ENCODE measurements around the gene SBK1.
"Not testable (repeated sequence)": the region's sequence is repeated elsewhere in the genome, so short reads cannot be mapped to it uniquely, and the experiment has no call there.

SBK1 gene

DNA sequence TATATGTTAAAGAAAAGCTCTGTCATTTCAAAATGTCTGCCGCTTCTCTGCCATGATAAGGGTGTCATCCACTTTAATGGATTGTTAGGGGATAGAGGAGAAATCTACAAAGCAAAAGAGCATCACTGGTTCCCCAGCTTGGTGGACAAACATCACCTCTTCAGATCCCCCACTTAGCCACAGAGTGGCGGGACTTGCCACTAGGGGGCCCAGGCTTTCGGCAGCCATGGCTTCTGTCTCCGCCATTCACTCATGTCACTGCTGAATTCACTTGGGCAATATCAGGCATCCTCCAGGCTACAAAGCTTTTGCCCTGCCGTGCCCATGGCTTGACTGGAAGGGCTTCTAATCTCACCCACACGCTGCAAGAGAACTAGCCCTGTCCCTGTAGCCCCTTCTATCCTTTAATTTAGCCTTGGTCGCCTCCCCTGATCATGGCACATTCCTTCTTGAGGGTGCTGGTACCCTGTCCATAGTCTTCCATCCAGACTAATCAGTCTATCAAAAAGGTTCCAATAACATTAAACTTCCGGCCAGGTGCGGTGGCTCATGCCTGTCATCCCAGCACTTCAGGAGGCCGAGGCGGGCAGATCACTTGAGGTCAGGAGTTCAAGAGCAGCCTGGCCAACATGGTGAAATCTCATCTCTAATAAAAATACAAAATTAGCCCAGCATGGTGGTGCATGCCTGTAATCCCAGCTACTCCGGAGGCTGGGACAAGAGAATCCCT is 34.7 kb downstream of the SBK1 start:
- no peaks in the 10 kb centered on the region for H3K36me3 ChIP-seq (ENCODE audit: control insufficient read depth in 1 of 2, insufficient read depth in 2 of 2, low read length in 2 of 2)
- no peaks in the 10 kb centered on the region for H3K27me3 ChIP-seq (ENCODE audit: control insufficient read depth in 1 of 2, insufficient read depth in 2 of 2, low read length in 2 of 2)
- H3K9ac ChIP-seq (ENCODE audit: low read depth in 1 of 2, low read length in 2 of 2) = no peak overlapping the region
- no peak overlapping the region for H3K27ac ChIP-seq (ENCODE audit: low read depth, low read length)
- H3K4me3 ChIP-seq (ENCODE audit: low read depth in 1 of 2, low read length in 2 of 2) = no peak overlapping the region
- H3K4me1 ChIP-seq (ENCODE audit: control insufficient read depth in 1 of 2, insufficient read depth in 2 of 2, low read length in 2 of 2) = no peaks in the 10 kb centered on the region
- no peaks in the 10 kb centered on the region for H3K9me3 ChIP-seq (ENCODE audit: control insufficient read depth in 1 of 2, low read length in 2 of 2)

DNA sequence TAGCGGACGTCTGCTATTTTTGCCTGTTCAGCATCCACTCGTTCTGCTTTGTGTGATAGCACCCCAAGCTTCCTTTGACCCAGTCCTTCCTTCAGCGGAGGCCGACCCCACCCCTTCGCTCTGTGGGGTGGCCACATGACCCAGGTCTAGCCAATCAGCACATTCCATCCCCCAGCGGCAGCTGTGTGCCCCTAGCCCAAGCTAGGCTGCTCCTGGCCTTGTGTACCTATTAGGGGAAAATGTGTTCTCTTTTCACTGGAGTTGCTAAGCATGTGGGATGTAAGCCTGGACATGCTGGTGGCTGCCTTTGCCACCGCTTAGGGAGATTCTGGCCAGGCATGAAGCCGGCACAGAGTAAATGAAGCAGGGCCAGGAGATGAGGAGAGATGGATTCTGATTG is 37.9 kb downstream of the SBK1 start:
- not testable (repeated sequence) for H3K9ac ChIP-seq (ENCODE audit: low read depth in 1 of 2, low read length in 2 of 2); H3K4me1 ChIP-seq (ENCODE audit: control insufficient read depth in 1 of 2, insufficient read depth in 2 of 2, low read length in 2 of 2); H3K27ac ChIP-seq (ENCODE audit: low read depth, low read length); H3K27me3 ChIP-seq (ENCODE audit: control insufficient read depth in 1 of 2, insufficient read depth in 2 of 2, low read length in 2 of 2); H3K9me3 ChIP-seq (ENCODE audit: control insufficient read depth in 1 of 2, low read length in 2 of 2); H3K4me3 ChIP-seq (ENCODE audit: low read depth in 1 of 2, low read length in 2 of 2); H3K36me3 ChIP-seq (ENCODE audit: control insufficient read depth in 1 of 2, insufficient read depth in 2 of 2, low read length in 2 of 2)

DNA sequence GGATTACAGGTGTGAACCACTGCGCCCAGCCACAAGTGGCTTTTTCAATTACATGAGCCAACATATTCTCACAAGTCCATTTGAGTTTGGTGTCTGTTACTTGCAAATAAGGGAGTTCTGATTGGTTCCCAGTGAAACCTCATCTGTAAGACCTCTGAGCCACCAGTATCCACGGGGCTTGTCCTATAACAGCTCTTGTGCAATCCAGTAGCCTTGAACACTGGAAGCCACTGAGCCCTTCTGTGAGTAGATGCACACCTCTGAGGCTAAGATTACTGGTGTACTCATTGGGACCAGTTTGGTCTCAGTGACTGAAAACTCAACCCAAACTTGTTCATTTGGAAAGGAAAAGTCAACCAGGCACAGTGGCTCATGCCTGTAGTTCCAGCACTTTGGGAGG is 38.7 kb downstream of the SBK1 start:
- H3K4me3 ChIP-seq (ENCODE audit: low read depth in 1 of 2, low read length in 2 of 2); H3K9ac ChIP-seq (ENCODE audit: low read depth in 1 of 2, low read length in 2 of 2); H3K9me3 ChIP-seq (ENCODE audit: control insufficient read depth in 1 of 2, low read length in 2 of 2); H3K36me3 ChIP-seq (ENCODE audit: control insufficient read depth in 1 of 2, insufficient read depth in 2 of 2, low read length in 2 of 2); H3K27me3 ChIP-seq (ENCODE audit: control insufficient read depth in 1 of 2, insufficient read depth in 2 of 2, low read length in 2 of 2); H3K4me1 ChIP-seq (ENCODE audit: control insufficient read depth in 1 of 2, insufficient read depth in 2 of 2, low read length in 2 of 2); H3K27ac ChIP-seq (ENCODE audit: low read depth, low read length): not testable (repeated sequence)

GRCh38 chr16:28332632-28333031 is 40.3 kb downstream of the SBK1 start:
- not testable (repeated sequence) for H3K9ac ChIP-seq (ENCODE audit: low read depth in 1 of 2, low read length in 2 of 2)

GRCh38 chr16:28335678-28336077 is 43.4 kb downstream of the SBK1 start:
- H3K9me3 ChIP-seq (ENCODE audit: control insufficient read depth in 1 of 2, low read length in 2 of 2); H3K27ac ChIP-seq (ENCODE audit: low read depth, low read length); H3K36me3 ChIP-seq (ENCODE audit: control insufficient read depth in 1 of 2, insufficient read depth in 2 of 2, low read length in 2 of 2); H3K4me3 ChIP-seq (ENCODE audit: low read depth in 1 of 2, low read length in 2 of 2); H3K9ac ChIP-seq (ENCODE audit: low read depth in 1 of 2, low read length in 2 of 2); H3K4me1 ChIP-seq (ENCODE audit: control insufficient read depth in 1 of 2, insufficient read depth in 2 of 2, low read length in 2 of 2); H3K27me3 ChIP-seq (ENCODE audit: control insufficient read depth in 1 of 2, insufficient read depth in 2 of 2, low read length in 2 of 2): not testable (repeated sequence)

More at GRCh38 chr16:28332632-28333031, 40.3 kb downstream of the SBK1 start:
- H3K4me3 ChIP-seq (ENCODE audit: low read depth in 1 of 2, low read length in 2 of 2); H3K36me3 ChIP-seq (ENCODE audit: control insufficient read depth in 1 of 2, insufficient read depth in 2 of 2, low read length in 2 of 2); H3K27me3 ChIP-seq (ENCODE audit: control insufficient read depth in 1 of 2, insufficient read depth in 2 of 2, low read length in 2 of 2); H3K9me3 ChIP-seq (ENCODE audit: control insufficient read depth in 1 of 2, low read length in 2 of 2); H3K4me1 ChIP-seq (ENCODE audit: control insufficient read depth in 1 of 2, insufficient read depth in 2 of 2, low read length in 2 of 2); H3K27ac ChIP-seq (ENCODE audit: low read depth, low read length): not testable (repeated sequence)

GRCh38 chr16:28336940-28337710 is 44.8 kb downstream of the SBK1 start:
- H3K9me3 ChIP-seq (ENCODE audit: control insufficient read depth in 1 of 2, low read length in 2 of 2); H3K9ac ChIP-seq (ENCODE audit: low read depth in 1 of 2, low read length in 2 of 2); H3K27me3 ChIP-seq (ENCODE audit: control insufficient read depth in 1 of 2, insufficient read depth in 2 of 2, low read length in 2 of 2); H3K4me1 ChIP-seq (ENCODE audit: control insufficient read depth in 1 of 2, insufficient read depth in 2 of 2, low read length in 2 of 2); H3K36me3 ChIP-seq (ENCODE audit: control insufficient read depth in 1 of 2, insufficient read depth in 2 of 2, low read length in 2 of 2); H3K27ac ChIP-seq (ENCODE audit: low read depth, low read length); H3K4me3 ChIP-seq (ENCODE audit: low read depth in 1 of 2, low read length in 2 of 2): not testable (repeated sequence)

DNA sequence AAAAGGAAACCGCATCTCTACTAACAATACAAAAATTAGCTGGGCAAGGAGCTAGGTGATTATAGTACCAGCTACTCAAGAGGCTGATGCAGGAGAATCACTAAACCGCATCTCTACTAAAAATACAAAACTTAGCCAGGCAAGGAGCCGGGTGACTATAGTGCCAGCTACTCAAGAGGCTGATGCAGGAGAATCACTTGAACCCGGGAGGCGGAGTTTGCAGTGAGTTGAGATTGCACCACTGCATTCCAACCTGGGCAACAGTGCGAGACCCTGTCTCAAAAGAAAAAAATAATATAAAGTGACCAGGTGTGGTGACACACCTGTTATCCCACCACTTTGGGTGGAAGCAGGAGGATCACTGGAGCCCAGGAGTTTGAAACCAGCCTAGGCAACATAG is 45.9 kb downstream of the SBK1 start:
- H3K4me1 ChIP-seq (ENCODE audit: control insufficient read depth in 1 of 2, insufficient read depth in 2 of 2, low read length in 2 of 2); H3K4me3 ChIP-seq (ENCODE audit: low read depth in 1 of 2, low read length in 2 of 2); H3K27me3 ChIP-seq (ENCODE audit: control insufficient read depth in 1 of 2, insufficient read depth in 2 of 2, low read length in 2 of 2): not testable (repeated sequence)

DNA sequence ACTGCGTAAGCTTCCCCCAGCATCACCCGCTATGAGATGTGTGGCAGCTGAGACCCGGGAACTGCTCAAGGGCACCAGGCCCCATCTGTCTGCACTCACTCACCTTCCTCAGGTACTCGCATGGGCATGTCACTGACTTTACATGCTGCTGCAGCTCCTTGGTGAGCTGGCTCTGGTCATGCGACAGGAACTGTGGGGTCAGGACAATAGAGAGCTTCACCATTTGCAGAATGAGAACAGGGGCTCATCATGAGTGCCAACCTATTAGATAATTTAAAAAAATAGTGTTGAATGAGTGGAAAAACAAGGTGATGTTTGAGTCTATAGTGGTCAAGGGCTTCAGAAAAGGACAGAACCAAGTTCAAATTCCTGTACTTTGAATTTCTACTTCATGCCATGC is 70.3 kb downstream of the SBK1 start:
- not testable (repeated sequence) for H3K27ac ChIP-seq (ENCODE audit: low read depth, low read length); H3K4me1 ChIP-seq (ENCODE audit: control insufficient read depth in 1 of 2, insufficient read depth in 2 of 2, low read length in 2 of 2); H3K36me3 ChIP-seq (ENCODE audit: control insufficient read depth in 1 of 2, insufficient read depth in 2 of 2, low read length in 2 of 2); H3K9me3 ChIP-seq (ENCODE audit: control insufficient read depth in 1 of 2, low read length in 2 of 2); H3K9ac ChIP-seq (ENCODE audit: low read depth in 1 of 2, low read length in 2 of 2); H3K27me3 ChIP-seq (ENCODE audit: control insufficient read depth in 1 of 2, insufficient read depth in 2 of 2, low read length in 2 of 2); H3K4me3 ChIP-seq (ENCODE audit: low read depth in 1 of 2, low read length in 2 of 2)

More for the DNA sequence above, 45.9 kb downstream of the SBK1 start:
- H3K27ac ChIP-seq (ENCODE audit: low read depth, low read length); H3K9me3 ChIP-seq (ENCODE audit: control insufficient read depth in 1 of 2, low read length in 2 of 2); H3K36me3 ChIP-seq (ENCODE audit: control insufficient read depth in 1 of 2, insufficient read depth in 2 of 2, low read length in 2 of 2); H3K9ac ChIP-seq (ENCODE audit: low read depth in 1 of 2, low read length in 2 of 2): not testable (repeated sequence)

DNA sequence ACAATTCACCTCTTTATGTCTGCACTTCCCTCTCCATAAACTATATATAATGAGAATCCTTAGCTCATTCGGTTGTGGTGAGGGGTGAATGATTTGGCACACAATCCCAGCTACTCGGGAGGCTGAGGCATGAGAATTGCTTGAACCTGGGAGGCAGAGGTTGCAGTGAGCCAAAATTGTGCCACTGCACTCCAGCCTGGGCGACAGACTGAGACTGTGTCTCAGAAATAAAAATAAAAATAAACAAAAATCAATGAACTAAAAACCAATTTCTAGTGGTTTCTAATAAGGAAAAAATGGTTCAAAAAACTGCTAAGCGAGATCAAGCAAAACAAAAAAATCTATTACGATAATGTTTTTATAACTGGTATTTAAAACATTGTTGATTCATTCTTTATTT is 71.1 kb downstream of the SBK1 start, which contains the start of gene NPIPB6:
NPIPB6 (minus strand) TSS at position 101 of the 400 bp plus-strand sequence. CDS start 686 bp downstream, outside the sequence.
- H3K4me1 ChIP-seq (ENCODE audit: control insufficient read depth in 1 of 2, insufficient read depth in 2 of 2, low read length in 2 of 2); H3K36me3 ChIP-seq (ENCODE audit: control insufficient read depth in 1 of 2, insufficient read depth in 2 of 2, low read length in 2 of 2); H3K9ac ChIP-seq (ENCODE audit: low read depth in 1 of 2, low read length in 2 of 2); H3K27me3 ChIP-seq (ENCODE audit: control insufficient read depth in 1 of 2, insufficient read depth in 2 of 2, low read length in 2 of 2); H3K4me3 ChIP-seq (ENCODE audit: low read depth in 1 of 2, low read length in 2 of 2); H3K9me3 ChIP-seq (ENCODE audit: control insufficient read depth in 1 of 2, low read length in 2 of 2); H3K27ac ChIP-seq (ENCODE audit: low read depth, low read length): not testable (repeated sequence)

DNA sequence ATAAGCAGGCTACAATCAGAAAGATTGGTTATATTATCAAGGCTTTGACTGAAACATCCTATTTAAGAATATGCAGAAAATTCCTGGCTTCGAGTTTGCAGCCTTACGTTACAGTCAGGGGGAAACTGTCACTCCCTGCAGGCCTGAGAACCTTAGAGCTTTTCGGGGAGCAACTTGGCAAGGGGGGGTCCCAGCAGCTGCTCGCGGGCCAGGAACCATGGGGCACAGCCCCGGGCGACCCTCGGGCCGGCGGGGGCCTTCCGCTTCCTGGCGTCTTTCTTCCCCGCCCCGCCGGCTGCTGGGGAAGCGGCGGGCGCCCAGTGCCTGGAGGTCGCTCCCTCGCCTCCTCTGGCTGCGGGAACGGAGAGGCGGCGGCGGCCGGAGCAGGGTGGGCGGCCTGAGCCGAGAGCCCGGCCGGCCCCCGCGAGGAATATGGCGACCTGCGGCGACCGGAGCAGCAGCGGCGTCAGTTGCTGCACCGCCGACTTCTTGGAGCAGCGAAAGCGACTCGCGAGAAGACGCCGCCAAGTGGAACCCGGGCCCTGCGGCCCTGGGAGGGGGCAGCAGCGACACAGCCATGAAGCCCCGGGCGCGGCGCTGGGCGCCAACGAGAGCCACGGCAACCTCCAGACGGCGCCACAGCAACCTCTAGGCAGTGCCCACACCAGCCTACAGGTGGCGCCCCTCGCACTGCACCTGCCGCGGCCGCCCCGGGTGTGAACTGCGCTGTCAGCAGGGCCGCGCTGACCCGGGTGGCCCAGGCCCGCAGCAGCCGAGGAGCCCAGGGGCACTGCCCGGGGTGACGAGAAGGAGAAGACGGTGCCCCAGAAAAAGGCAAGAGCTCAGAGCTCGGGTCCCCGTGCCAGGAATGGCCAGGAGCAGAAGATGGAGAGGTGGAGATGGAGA is 72.2 kb downstream of the SBK1 start:
- not testable (repeated sequence) for H3K9me3 ChIP-seq (ENCODE audit: control insufficient read depth in 1 of 2, low read length in 2 of 2); H3K27me3 ChIP-seq (ENCODE audit: control insufficient read depth in 1 of 2, insufficient read depth in 2 of 2, low read length in 2 of 2); H3K27ac ChIP-seq (ENCODE audit: low read depth, low read length); H3K36me3 ChIP-seq (ENCODE audit: control insufficient read depth in 1 of 2, insufficient read depth in 2 of 2, low read length in 2 of 2); H3K4me1 ChIP-seq (ENCODE audit: control insufficient read depth in 1 of 2, insufficient read depth in 2 of 2, low read length in 2 of 2); H3K4me3 ChIP-seq (ENCODE audit: low read depth in 1 of 2, low read length in 2 of 2); H3K9ac ChIP-seq (ENCODE audit: low read depth in 1 of 2, low read length in 2 of 2)

Data from duodenal mucosa (tissue), 2 donors.